ENCODE data around the gene XYLT1. TPM values are rescaled to one million over a fixed set of nuclear protein-coding genes. Genes with fewer than 3 reads are reported as not detected.

The XYLT1 gene
- polyA plus RNA-seq, 1 donor (not counting 4 experiments of a cell fraction or from before 2014, with no cell fraction given) = 4.4 TPM

GRCh38 chr16:17147942-17148341, 322.8 kb downstream of the XYLT1 start:
- Histone ChIP-seq H3K9me3 (ENCODE audit: control insufficient read depth, low read depth, low read length) (no peaks in the 10 kb centered on the region), H4K20me1 (ENCODE audit: control insufficient read depth, extremely low read depth, insufficient read depth, low read length) (no peaks in the 10 kb centered on the region), H3K79me2 (ENCODE audit: control insufficient read depth, insufficient read depth, low read length) (no peaks in the 10 kb centered on the region), H3K9ac (ENCODE audit: control insufficient read depth, extremely low read depth, insufficient read depth, low read length) (no peak overlapping the region), H3K4me3 (ENCODE audit: control insufficient read depth in 2 of 3, extremely low read depth in 1 of 3, insufficient read depth in 2 of 3, low read depth in 1 of 3, low read length in 3 of 3) (no peak overlapping the region), H3K27me3 (ENCODE audit: control insufficient read depth, extremely low read depth, insufficient read depth, low read length) (no peaks in the 10 kb centered on the region), H3K36me3 (ENCODE audit: control insufficient read depth in 2 of 2, extremely low read depth in 1 of 2, insufficient read depth in 2 of 2, low read length in 2 of 2) (no peaks in the 10 kb centered on the region), H2AFZ (ENCODE audit: control insufficient read depth, low read length) (no peak overlapping the region), H3K9me1 (ENCODE audit: control insufficient read depth, extremely low read depth, insufficient read depth, low read length) (no peaks in the 10 kb centered on the region), H3K4me1 (ENCODE audit: control insufficient read depth, extremely low read depth, insufficient read depth, low read length) (no peaks in the 10 kb centered on the region), H3K27ac (ENCODE audit: control insufficient read depth, insufficient read depth, low read length) (no peak overlapping the region), H3K4me2 (ENCODE audit: control insufficient read depth, extremely low read depth, insufficient read depth, low read depth, low read length) (no peak overlapping the region)
- TF ChIP-seq CTCF (optimal IDR thresholded peaks at IDR 0.05 in 1 of 3, IDR thresholded peaks at IDR 0.05 in 1 of 3, conservative IDR thresholded peaks at IDR 0.05 in 1 of 3; ENCODE audit: extremely low read depth in 1 of 3, insufficient read depth in 2 of 3, low read length in 3 of 3) (no peak), EZH2 (IDR thresholded peaks at IDR 0.05; ENCODE audit: low read length) (no peak)
- dilution Hi-C loops (cut with MboI; ENCODE audit: extremely low pct_ligation_motif_present, low sequenced_read_pairs) = no loop called here
- no peak for FAIRE-seq
- DNase-seq (ENCODE audit: low read depth, low spot score) = no peak

- H4K20me1 ChIP-seq (ENCODE audit: control insufficient read depth, extremely low read depth, insufficient read depth, low read length) = no peaks in the 10 kb centered on the region
- no peaks in the 10 kb centered on the region for H3K9me1 ChIP-seq (ENCODE audit: control insufficient read depth, extremely low read depth, insufficient read depth, low read length)
- H3K36me3 ChIP-seq (ENCODE audit: control insufficient read depth in 2 of 2, extremely low read depth in 1 of 2, insufficient read depth in 2 of 2, low read length in 2 of 2) = no peaks in the 10 kb centered on the region
- dilution Hi-C loops (cut with MboI; ENCODE audit: extremely low pct_ligation_motif_present, low sequenced_read_pairs) = no loop called here
- no peak for FAIRE-seq
- H2AFZ ChIP-seq (ENCODE audit: control insufficient read depth, low read length) = no peak overlapping the region
- TF ChIP-seq EZH2 (IDR thresholded peaks at IDR 0.05; ENCODE audit: low read length) (no peak), CTCF (optimal IDR thresholded peaks at IDR 0.05 in 1 of 3, IDR thresholded peaks at IDR 0.05 in 1 of 3, conservative IDR thresholded peaks at IDR 0.05 in 1 of 3; ENCODE audit: extremely low read depth in 1 of 3, insufficient read depth in 2 of 3, low read length in 3 of 3) (no peak)
- no peak overlapping the region for H3K4me3 ChIP-seq (ENCODE audit: control insufficient read depth in 2 of 3, extremely low read depth in 1 of 3, insufficient read depth in 2 of 3, low read depth in 1 of 3, low read length in 3 of 3)
- no peak overlapping the region for H3K27ac ChIP-seq (ENCODE audit: control insufficient read depth, insufficient read depth, low read length)
- no peaks in the 10 kb centered on the region for H3K79me2 ChIP-seq (ENCODE audit: control insufficient read depth, insufficient read depth, low read length)
- H3K9ac ChIP-seq (ENCODE audit: control insufficient read depth, extremely low read depth, insufficient read depth, low read length) = no peak overlapping the region
- no peaks in the 10 kb centered on the region for H3K9me3 ChIP-seq (ENCODE audit: control insufficient read depth, low read depth, low read length)
- DNase-seq (ENCODE audit: low read depth, low spot score) = no peak
- H3K4me2 ChIP-seq (ENCODE audit: control insufficient read depth, extremely low read depth, insufficient read depth, low read depth, low read length) = no peak overlapping the region
- H3K27me3 ChIP-seq (ENCODE audit: control insufficient read depth, extremely low read depth, insufficient read depth, low read length) = no peaks in the 10 kb centered on the region
- no peaks in the 10 kb centered on the region for H3K4me1 ChIP-seq (ENCODE audit: control insufficient read depth, extremely low read depth, insufficient read depth, low read length)
Observed at GRCh38 chr16:17145029-17145428, 325.7 kb downstream of the XYLT1 start.
